ENCODE results near the gene BCL3. TPM values are rescaled to one million over a fixed set of nuclear protein-coding genes. Genes with fewer than 3 reads are reported as not detected.

The BCL3 gene
- polyA plus RNA-seq, 1 of the 3 experiments (the other 2 are of a cell fraction) = 19.2 TPM

DNA sequence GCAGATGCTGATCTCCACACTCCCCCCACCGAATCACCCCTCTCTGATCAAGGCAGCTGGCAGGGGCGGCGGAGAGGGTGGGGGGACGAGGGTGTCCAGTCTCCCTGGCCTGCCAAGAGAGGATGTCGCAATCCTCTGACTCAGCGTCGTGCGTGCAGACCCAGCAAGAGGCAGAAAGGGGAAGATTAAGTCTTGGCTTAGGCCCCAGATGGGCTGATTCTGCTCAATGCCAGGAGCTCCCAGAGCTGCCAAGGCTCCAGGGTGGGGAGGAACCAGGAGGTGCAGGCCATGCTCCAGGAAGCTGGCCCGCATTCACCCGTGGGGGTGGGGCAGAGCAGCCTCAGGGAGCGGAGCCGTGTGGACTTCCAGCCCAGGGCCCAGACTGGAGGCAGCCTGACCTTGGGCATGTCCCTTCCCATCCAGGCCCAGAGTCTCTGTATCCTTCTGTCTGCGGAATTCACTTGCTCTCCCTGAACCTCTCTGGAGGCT is 6.6 kb upstream of the BCL3 start:
- Histone ChIP-seq H3K79me2 (ENCODE audit: insufficient read depth) (no peaks in the 10 kb centered on the region), H3F3A (replicated peaks; ENCODE audit: insufficient read depth) (peaks cover 20% of the 10 kb centered on the region), H3K9me2 (no peaks in the 10 kb centered on the region), H3K4me1 (ENCODE audit: control insufficient read depth in 1 of 2, insufficient read depth in 2 of 2, low read depth in 1 of 2, low read length in 1 of 2) (peaks cover 4 to 12% of the 10 kb centered on the region in 2 experiments; a peak in 3 of 4 replicates), H3K9ac (peak overlapping the region; percentile 48), H2AFZ (ENCODE audit: low read depth) (peak overlapping the region; percentile 68; the same call in 1 of the 2 replicates), H3K27ac (ENCODE audit: low read depth in 2 of 2, low read length in 1 of 2) (peak overlapping the region; percentile 36 to 94), H3K4me2 (peak overlapping the region; percentile 64), H3K4me3 (ENCODE audit: low read depth in 2 of 2, low read length in 1 of 2) (no peak overlapping the region), H3K27me3 (ENCODE audit: insufficient read depth) (no peaks in the 10 kb centered on the region), H3K36me3 (replicated peaks in 1 of 2; ENCODE audit: control insufficient read depth in 1 of 2, insufficient read depth in 2 of 2, low read length in 1 of 2) (no peaks in the 10 kb centered on the region), H3K9me3 (no peaks in the 10 kb centered on the region), H4K20me1 (ENCODE audit: insufficient read depth) (no peaks in the 10 kb centered on the region)
- DNase-seq = peak; percentile 65
- ChIA-PET POLR2A (no interaction called here), CTCF (interaction anchor here (0.6 to 11.9 kb wide), 7 partner anchors 10 to 53 kb away, joined by 3 to 92 read pairs (median 8); no protein-coding TSS in a partner anchor)
- 8% methylated on average over 9 of the region's 13 CpGs for WGBS (ENCODE audit: low lambda C conversion rate)
- TF ChIP-seq POLR2AphosphoS5 (IDR thresholded peaks at IDR 0.05; ENCODE audit: low read depth, low read length) (peak; percentile 61; the same call in 1 of the 2 replicates), RCOR1 (IDR thresholded peaks at IDR 0.05; ENCODE audit: low read length) (peak; percentile 46; the same call in 1 of the 2 replicates), CHD2 (IDR thresholded peaks at IDR 0.05; ENCODE audit: low read length, partially characterized antibody) (peak; percentile 80), MAX (IDR thresholded peaks at IDR 0.05; ENCODE audit: low read depth) (peak; percentile 89; the same call in 1 of the 2 replicates), MEF2A (IDR thresholded peaks at IDR 0.05; ENCODE audit: borderline replicate concordance, low read depth) (no peak), FOSL2 (IDR thresholded peaks at IDR 0.05; ENCODE audit: borderline replicate concordance, low read depth) (peak; percentile 91), FOXM1 (IDR thresholded peaks at IDR 0.05; ENCODE audit: low read depth) (no peak), PBX3 (IDR thresholded peaks at IDR 0.05) (peak; percentile 79), GATA2 (CRISPR knock-in tag; IDR thresholded peaks at IDR 0.05) (no peak), NFIC (IDR thresholded peaks at IDR 0.05; ENCODE audit: borderline replicate concordance) (peak; percentile 98), TAF1 (IDR thresholded peaks at IDR 0.05; ENCODE audit: borderline replicate concordance, low read depth, low read length) (peak; percentile 84; the same call in 1 of the 2 replicates), EP300 (IDR thresholded peaks at IDR 0.05; ENCODE audit: borderline replicate concordance in 1 of 2, low read depth in 1 of 2, low read length in 1 of 2) (peak; percentile 17 to 90; a peak in 3 of 4 replicates), TEAD4 (IDR thresholded peaks at IDR 0.05; ENCODE audit: borderline replicate concordance, insufficient read depth) (peak; percentile 77; the same call in 1 of the 2 replicates), SIN3A (IDR thresholded peaks at IDR 0.05; ENCODE audit: borderline replicate concordance, low read depth, low read length) (peak; percentile 85; the same call in 1 of the 2 replicates), JUND (IDR thresholded peaks at IDR 0.05) (peak; percentile 89), TCF12 (IDR thresholded peaks at IDR 0.05) (peak; percentile 92), RAD21 (IDR thresholded peaks at IDR 0.05; ENCODE audit: low read length) (no peak), GABPA (IDR thresholded peaks at IDR 0.05; ENCODE audit: low read depth) (no peak; the same call in 1 of the 2 replicates), MXI1 (IDR thresholded peaks at IDR 0.05; ENCODE audit: low read depth, low read length) (peak; percentile 35; the same call in 1 of the 2 replicates), ELF1 (IDR thresholded peaks at IDR 0.05) (peak; percentile 82), SMC3 (IDR thresholded peaks at IDR 0.05; ENCODE audit: low read depth, low read length) (no peak)
- TF ChIP-seq, protein P1, sequence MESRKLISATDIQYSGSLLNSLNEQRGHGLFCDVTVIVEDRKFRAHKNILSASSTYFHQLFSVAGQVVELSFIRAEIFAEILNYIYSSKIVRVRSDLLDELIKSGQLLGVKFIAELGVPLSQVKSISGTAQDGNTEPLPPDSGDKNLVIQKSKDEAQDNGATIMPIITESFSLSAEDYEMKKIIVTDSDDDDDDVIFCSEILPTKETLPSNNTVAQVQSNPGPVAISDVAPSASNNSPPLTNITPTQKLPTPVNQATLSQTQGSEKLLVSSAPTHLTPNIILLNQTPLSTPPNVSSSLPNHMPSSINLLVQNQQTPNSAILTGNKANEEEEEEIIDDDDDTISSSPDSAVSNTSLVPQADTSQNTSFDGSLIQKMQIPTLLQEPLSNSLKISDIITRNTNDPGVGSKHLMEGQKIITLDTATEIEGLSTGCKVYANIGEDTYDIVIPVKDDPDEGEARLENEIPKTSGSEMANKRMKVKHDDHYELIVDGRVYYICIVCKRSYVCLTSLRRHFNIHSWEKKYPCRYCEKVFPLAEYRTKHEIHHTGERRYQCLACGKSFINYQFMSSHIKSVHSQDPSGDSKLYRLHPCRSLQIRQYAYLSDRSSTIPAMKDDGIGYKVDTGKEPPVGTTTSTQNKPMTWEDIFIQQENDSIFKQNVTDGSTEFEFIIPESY (IDR thresholded peaks at IDR 0.05; ENCODE audit: borderline replicate concordance, low read depth) = no peak
- TF ChIP-seq, protein P2, sequence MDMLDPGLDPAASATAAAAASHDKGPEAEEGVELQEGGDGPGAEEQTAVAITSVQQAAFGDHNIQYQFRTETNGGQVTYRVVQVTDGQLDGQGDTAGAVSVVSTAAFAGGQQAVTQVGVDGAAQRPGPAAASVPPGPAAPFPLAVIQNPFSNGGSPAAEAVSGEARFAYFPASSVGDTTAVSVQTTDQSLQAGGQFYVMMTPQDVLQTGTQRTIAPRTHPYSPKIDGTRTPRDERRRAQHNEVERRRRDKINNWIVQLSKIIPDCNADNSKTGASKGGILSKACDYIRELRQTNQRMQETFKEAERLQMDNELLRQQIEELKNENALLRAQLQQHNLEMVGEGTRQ (IDR thresholded peaks at IDR 0.05; ENCODE audit: borderline replicate concordance, low read depth, low read length) = no peak
- TF ChIP-seq, protein P3, sequence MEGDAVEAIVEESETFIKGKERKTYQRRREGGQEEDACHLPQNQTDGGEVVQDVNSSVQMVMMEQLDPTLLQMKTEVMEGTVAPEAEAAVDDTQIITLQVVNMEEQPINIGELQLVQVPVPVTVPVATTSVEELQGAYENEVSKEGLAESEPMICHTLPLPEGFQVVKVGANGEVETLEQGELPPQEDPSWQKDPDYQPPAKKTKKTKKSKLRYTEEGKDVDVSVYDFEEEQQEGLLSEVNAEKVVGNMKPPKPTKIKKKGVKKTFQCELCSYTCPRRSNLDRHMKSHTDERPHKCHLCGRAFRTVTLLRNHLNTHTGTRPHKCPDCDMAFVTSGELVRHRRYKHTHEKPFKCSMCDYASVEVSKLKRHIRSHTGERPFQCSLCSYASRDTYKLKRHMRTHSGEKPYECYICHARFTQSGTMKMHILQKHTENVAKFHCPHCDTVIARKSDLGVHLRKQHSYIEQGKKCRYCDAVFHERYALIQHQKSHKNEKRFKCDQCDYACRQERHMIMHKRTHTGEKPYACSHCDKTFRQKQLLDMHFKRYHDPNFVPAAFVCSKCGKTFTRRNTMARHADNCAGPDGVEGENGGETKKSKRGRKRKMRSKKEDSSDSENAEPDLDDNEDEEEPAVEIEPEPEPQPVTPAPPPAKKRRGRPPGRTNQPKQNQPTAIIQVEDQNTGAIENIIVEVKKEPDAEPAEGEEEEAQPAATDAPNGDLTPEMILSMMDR (IDR thresholded peaks at IDR 0.05) = no peak
- TF ChIP-seq, protein P4, sequence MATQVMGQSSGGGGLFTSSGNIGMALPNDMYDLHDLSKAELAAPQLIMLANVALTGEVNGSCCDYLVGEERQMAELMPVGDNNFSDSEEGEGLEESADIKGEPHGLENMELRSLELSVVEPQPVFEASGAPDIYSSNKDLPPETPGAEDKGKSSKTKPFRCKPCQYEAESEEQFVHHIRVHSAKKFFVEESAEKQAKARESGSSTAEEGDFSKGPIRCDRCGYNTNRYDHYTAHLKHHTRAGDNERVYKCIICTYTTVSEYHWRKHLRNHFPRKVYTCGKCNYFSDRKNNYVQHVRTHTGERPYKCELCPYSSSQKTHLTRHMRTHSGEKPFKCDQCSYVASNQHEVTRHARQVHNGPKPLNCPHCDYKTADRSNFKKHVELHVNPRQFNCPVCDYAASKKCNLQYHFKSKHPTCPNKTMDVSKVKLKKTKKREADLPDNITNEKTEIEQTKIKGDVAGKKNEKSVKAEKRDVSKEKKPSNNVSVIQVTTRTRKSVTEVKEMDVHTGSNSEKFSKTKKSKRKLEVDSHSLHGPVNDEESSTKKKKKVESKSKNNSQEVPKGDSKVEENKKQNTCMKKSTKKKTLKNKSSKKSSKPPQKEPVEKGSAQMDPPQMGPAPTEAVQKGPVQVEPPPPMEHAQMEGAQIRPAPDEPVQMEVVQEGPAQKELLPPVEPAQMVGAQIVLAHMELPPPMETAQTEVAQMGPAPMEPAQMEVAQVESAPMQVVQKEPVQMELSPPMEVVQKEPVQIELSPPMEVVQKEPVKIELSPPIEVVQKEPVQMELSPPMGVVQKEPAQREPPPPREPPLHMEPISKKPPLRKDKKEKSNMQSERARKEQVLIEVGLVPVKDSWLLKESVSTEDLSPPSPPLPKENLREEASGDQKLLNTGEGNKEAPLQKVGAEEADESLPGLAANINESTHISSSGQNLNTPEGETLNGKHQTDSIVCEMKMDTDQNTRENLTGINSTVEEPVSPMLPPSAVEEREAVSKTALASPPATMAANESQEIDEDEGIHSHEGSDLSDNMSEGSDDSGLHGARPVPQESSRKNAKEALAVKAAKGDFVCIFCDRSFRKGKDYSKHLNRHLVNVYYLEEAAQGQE (IDR thresholded peaks at IDR 0.05; ENCODE audit: low read depth, low read length) = peak; percentile 69; the same call in 1 of the 2 replicates

Data from SK-N-SH (cell line).